GM23338 (cell line): ENCODE results near the gene UVRAG.

Experiments used
- REST ChIP-seq: IDR thresholded peaks from one replicate; pipeline ENCODE4 v1.6.1; 2018; ENCODE audit warnings: antibody characterized with exemption; ENCODE audit not compliant: unreplicated experiment
- TF ChIP-seq, protein P1 (sequence below), 2 experiments: fragments of 200-600 bp in 1 of 2; sonication (generic) in 1 of 2; conservative IDR thresholded peaks; 2 replicates each; pipeline versions ENCODE4 v1.5.1 to v1.6.1; 2016 to 2017; ENCODE audit warnings: antibody characterized with exemption in 2 of 2, low read depth in 2 of 2, mild to moderate bottlenecking in 2 of 2, moderate library complexity in 1 of 2

- TF ChIP-seq, protein P1, sequence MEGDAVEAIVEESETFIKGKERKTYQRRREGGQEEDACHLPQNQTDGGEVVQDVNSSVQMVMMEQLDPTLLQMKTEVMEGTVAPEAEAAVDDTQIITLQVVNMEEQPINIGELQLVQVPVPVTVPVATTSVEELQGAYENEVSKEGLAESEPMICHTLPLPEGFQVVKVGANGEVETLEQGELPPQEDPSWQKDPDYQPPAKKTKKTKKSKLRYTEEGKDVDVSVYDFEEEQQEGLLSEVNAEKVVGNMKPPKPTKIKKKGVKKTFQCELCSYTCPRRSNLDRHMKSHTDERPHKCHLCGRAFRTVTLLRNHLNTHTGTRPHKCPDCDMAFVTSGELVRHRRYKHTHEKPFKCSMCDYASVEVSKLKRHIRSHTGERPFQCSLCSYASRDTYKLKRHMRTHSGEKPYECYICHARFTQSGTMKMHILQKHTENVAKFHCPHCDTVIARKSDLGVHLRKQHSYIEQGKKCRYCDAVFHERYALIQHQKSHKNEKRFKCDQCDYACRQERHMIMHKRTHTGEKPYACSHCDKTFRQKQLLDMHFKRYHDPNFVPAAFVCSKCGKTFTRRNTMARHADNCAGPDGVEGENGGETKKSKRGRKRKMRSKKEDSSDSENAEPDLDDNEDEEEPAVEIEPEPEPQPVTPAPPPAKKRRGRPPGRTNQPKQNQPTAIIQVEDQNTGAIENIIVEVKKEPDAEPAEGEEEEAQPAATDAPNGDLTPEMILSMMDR (conservative IDR thresholded peaks at IDR 0.05; ENCODE audit: low read depth in 2 of 2): no peak
- no peak for TF ChIP-seq REST
These were observed 22.8 kb upstream of the UVRAG start for GRCh38 chr11:75792127-75792731.
